A673 (cell line): Measurements from ENCODE around the gene ARAP2. TPM values are rescaled to one million over a fixed set of nuclear protein-coding genes. Genes with fewer than 3 reads are reported as not detected.

Experiments used
- BruUV-seq: library from RNA; stranded (reverse); fragments of 400-500 nt; replicated peaks from 2 replicates; lab custom pipeline; 2021; lab: Mats Ljungman, UMichigan
- CTCF ChIA-PET: fragments of 300-600 bp; sonication (Branson Sonifier 250); formaldehyde crosslinking; loops from one replicate; lab custom pipeline; 2022; ENCODE audit warnings: antibody characterized with exemption; lab: Charles Lee
- POLR2A ChIA-PET: fragments of 300-600 bp; sonication (Branson Sonifier 250); formaldehyde crosslinking; loops from one replicate; lab custom pipeline; 2022; ENCODE audit warnings: antibody characterized with exemption; ENCODE audit not compliant: low non-redundant PET; lab: Charles Lee
- DNase-seq: peaks from one replicate; pipeline ENCODE4 v3.0.0-alpha.2; 2015; ENCODE audit warnings: low spot score
- H3K27ac ChIP-seq: fragments of 200-600 bp; sonication (generic); 2 replicates; pipeline ENCODE4 v1.5.1; 2016; ENCODE audit warnings: mixed run types, low read depth, mild to moderate bottlenecking, mixed read lengths, antibody characterized with exemption, low read length; ENCODE audit not compliant: poor library complexity, severe bottlenecking
- H3K27me3 ChIP-seq: fragments of 200-600 bp; sonication (generic); replicated peaks from 2 replicates; pipeline ENCODE4 v1.6.1; 2017; ENCODE audit warnings: mixed run types, low read depth, mild to moderate bottlenecking, mixed read lengths, antibody characterized with exemption, low read length; ENCODE audit not compliant: insufficient read depth, poor library complexity
- H3K36me3 ChIP-seq: fragments of 200-600 bp; sonication (generic); 2 replicates; pipeline ENCODE4 v1.6.1; 2016; ENCODE audit warnings: mixed run types, mild to moderate bottlenecking, mixed read lengths, antibody characterized with exemption, low read length; ENCODE audit not compliant: insufficient read depth, poor library complexity, severe bottlenecking
- H3K4me1 ChIP-seq: fragments of 200-600 bp; sonication (generic); 2 replicates; pipeline ENCODE4 v1.6.1; 2017; ENCODE audit warnings: mixed run types, mild to moderate bottlenecking, mixed read lengths, antibody characterized with exemption, low read length; ENCODE audit not compliant: insufficient read depth, poor library complexity, severe bottlenecking
- H3K4me3 ChIP-seq: fragments of 200-600 bp; sonication (generic); 2 replicates; pipeline ENCODE4 v1.5.1; 2016; ENCODE audit warnings: low read depth, mixed run types, mild to moderate bottlenecking, mixed read lengths, low read length; ENCODE audit not compliant: poor library complexity, severe bottlenecking
- H3K9me3 ChIP-seq: fragments of 200-600 bp; sonication (generic); 2 replicates; pipeline ENCODE4 v1.6.1; 2016; ENCODE audit warnings: mixed run types, low read depth, mild to moderate bottlenecking, mixed read lengths, antibody characterized with exemption, low read length; ENCODE audit not compliant: poor library complexity, severe bottlenecking
- CTCF ChIP-seq: fragments of 300-800, 200-600 bp; sonication (generic); conservative IDR thresholded peaks from 2 replicates; pipeline ENCODE4 v1.5.1; 2017; ENCODE audit warnings: low read depth, mild to moderate bottlenecking, antibody characterized with exemption, low read length, moderate library complexity, mixed read lengths
- EZH2 ChIP-seq: fragments of 200-600 bp; sonication (generic); IDR thresholded peaks from 2 replicates; pipeline ENCODE4 v1.6.1; 2017; ENCODE audit warnings: borderline replicate concordance, low read depth, mild to moderate bottlenecking, mixed read lengths, antibody characterized with exemption, low read length; ENCODE audit not compliant: poor library complexity, severe bottlenecking
- intact Hi-C: fragments of 100-400 bp; cut with micrococcal nuclease; formaldehyde crosslinking; loops from one replicate; pipeline ENCODE4 v1.10.0; 2022; ENCODE audit not compliant: unreplicated experiment
- total RNA-seq: library from RNA; stranded (reverse); gene quantifications from 2 replicates; pipeline ENCODE4 v1.2.3, GENCODE V29; 2021

Gene ARAP2
- total RNA-seq, 1 experiment from 2014 or later: 0.06 TPM

DNA sequence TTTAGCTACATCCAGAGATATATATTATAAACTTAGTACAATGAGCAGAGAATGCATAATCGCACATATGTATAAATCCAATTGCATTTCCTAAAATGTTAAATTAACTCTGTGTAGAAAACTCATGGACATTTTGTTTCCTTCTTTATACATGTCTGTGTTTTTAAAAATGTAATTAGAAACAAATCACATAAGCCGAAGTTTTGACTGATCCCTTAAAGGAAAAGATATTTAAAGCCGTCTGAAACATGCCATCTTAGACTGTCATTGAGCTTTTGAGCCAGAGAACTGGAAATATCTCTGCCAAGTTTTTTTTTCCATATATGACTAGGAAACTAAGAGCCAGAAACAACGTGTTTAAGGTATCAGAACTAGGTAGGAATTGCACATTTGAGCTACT is 107.0 kb downstream of the ARAP2 start:
- ChIA-PET POLR2A (no interaction called here), CTCF (no interaction called here)
- no TSS peak for BruUV-seq
- H3K4me3 ChIP-seq: no peak overlapping the region
- H3K36me3 ChIP-seq: no peaks in the 10 kb centered on the region
- H3K9me3 ChIP-seq: no peaks in the 10 kb centered on the region
- intact Hi-C loops: no loop called here
- no peak overlapping the region for H3K27ac ChIP-seq
- no peak for DNase-seq
- no peaks in the 10 kb centered on the region for H3K4me1 ChIP-seq
- H3K27me3 ChIP-seq: no peaks in the 10 kb centered on the region
- no peak for TF ChIP-seq EZH2

DNA sequence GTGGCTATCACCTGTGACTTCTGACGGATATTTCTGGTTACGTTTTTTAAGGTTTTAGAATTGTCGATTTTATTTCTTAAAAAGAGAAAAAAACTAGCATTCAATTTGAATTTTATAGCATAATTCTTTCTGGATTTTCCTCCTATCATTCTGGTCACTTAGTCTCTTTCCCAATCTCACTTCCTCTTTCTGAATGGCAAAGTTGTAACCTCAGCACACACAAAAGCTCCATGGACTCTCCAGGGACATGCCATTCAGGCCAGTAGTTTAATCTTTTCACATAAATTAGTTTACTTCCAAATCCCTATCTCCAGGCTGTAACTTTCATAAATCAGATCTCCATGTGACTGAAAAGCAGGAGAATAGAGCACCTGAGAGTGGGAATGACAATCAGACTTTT is 110.7 kb downstream of the ARAP2 start:
- H3K27ac ChIP-seq: no peak overlapping the region
- no peak overlapping the region for H3K4me3 ChIP-seq
- no peaks in the 10 kb centered on the region for H3K27me3 ChIP-seq
- TF ChIP-seq CTCF (no peak), EZH2 (no peak)
- BruUV-seq: no TSS peak
- no peaks in the 10 kb centered on the region for H3K36me3 ChIP-seq
- H3K9me3 ChIP-seq: no peaks in the 10 kb centered on the region
- POLR2A ChIA-PET: no interaction called here
- no peak for DNase-seq
- no peaks in the 10 kb centered on the region for H3K4me1 ChIP-seq
- intact Hi-C loops: no loop called here
- CTCF ChIA-PET: no interaction called here

DNA sequence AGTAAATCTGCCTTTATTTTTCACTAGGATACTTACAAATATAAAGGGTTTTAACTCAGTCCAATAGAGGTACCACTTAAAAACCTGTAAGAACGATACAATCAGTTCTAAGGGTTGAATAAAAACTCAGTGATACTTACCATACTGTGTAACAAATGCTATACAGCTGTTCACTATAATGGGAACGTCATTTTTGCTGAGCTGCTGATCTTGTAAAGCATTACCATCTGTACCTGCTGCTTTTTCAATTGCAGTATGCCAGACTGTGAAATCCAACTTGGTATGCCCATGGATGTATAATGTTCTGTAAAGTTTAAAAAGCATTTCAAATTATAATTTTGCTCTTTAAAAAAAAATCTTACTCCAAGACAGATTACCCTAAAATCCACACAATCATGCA is 111.2 kb downstream of the ARAP2 start:
- Histone ChIP-seq H3K27ac (no peak overlapping the region), H3K27me3 (no peaks in the 10 kb centered on the region), H3K4me1 (no peaks in the 10 kb centered on the region), H3K9me3 (no peaks in the 10 kb centered on the region), H3K36me3 (no peaks in the 10 kb centered on the region), H3K4me3 (no peak overlapping the region)
- intact Hi-C loops: no loop called here
- TF ChIP-seq EZH2 (no peak), CTCF (no peak)
- no peak for DNase-seq
- POLR2A ChIA-PET: no interaction called here
- BruUV-seq: no TSS peak
- CTCF ChIA-PET: no interaction called here

- Histone ChIP-seq H3K4me3 (no peak overlapping the region), H3K36me3 (no peaks in the 10 kb centered on the region), H3K4me1 (no peaks in the 10 kb centered on the region), H3K27ac (no peak overlapping the region), H3K9me3 (no peaks in the 10 kb centered on the region), H3K27me3 (no peaks in the 10 kb centered on the region)
- TF ChIP-seq CTCF (no peak), EZH2 (no peak)
- ChIA-PET CTCF (no interaction called here), POLR2A (no interaction called here)
- DNase-seq: no peak
- intact Hi-C loops: no loop called here
- no TSS peak for BruUV-seq
Observed at GRCh38 chr4:36130641-36131040, 113.7 kb downstream of the ARAP2 start.
